A673 (cell line): Measurements from ENCODE around the gene OR4K14. TPM values are rescaled to one million over a fixed set of nuclear protein-coding genes. Genes with fewer than 3 reads are reported as not detected.

Experiments
- BruUV-seq: library from RNA; stranded (reverse); fragments of 400-500 nt; replicated peaks from 2 replicates; lab custom pipeline; 2021; lab: Mats Ljungman, UMichigan
- CTCF ChIA-PET: fragments of 300-600 bp; sonication (Branson Sonifier 250); formaldehyde crosslinking; loops from one replicate; lab custom pipeline; 2022; ENCODE audit warnings: antibody characterized with exemption; lab: Charles Lee
- POLR2A ChIA-PET: fragments of 300-600 bp; sonication (Branson Sonifier 250); formaldehyde crosslinking; loops from one replicate; lab custom pipeline; 2022; ENCODE audit warnings: antibody characterized with exemption; ENCODE audit not compliant: low non-redundant PET; lab: Charles Lee
- DNase-seq: peaks from one replicate; pipeline ENCODE4 v3.0.0-alpha.2; 2015; ENCODE audit warnings: low spot score
- H3K27ac ChIP-seq: fragments of 200-600 bp; sonication (generic); 2 replicates; pipeline ENCODE4 v1.5.1; 2016; ENCODE audit warnings: mixed run types, low read depth, mild to moderate bottlenecking, mixed read lengths, antibody characterized with exemption, low read length; ENCODE audit not compliant: poor library complexity, severe bottlenecking
- H3K27me3 ChIP-seq: fragments of 200-600 bp; sonication (generic); replicated peaks from 2 replicates; pipeline ENCODE4 v1.6.1; 2017; ENCODE audit warnings: mixed run types, low read depth, mild to moderate bottlenecking, mixed read lengths, antibody characterized with exemption, low read length; ENCODE audit not compliant: insufficient read depth, poor library complexity
- H3K36me3 ChIP-seq: fragments of 200-600 bp; sonication (generic); 2 replicates; pipeline ENCODE4 v1.6.1; 2016; ENCODE audit warnings: mixed run types, mild to moderate bottlenecking, mixed read lengths, antibody characterized with exemption, low read length; ENCODE audit not compliant: insufficient read depth, poor library complexity, severe bottlenecking
- H3K4me1 ChIP-seq: fragments of 200-600 bp; sonication (generic); 2 replicates; pipeline ENCODE4 v1.6.1; 2017; ENCODE audit warnings: mixed run types, mild to moderate bottlenecking, mixed read lengths, antibody characterized with exemption, low read length; ENCODE audit not compliant: insufficient read depth, poor library complexity, severe bottlenecking
- H3K4me3 ChIP-seq: fragments of 200-600 bp; sonication (generic); 2 replicates; pipeline ENCODE4 v1.5.1; 2016; ENCODE audit warnings: low read depth, mixed run types, mild to moderate bottlenecking, mixed read lengths, low read length; ENCODE audit not compliant: poor library complexity, severe bottlenecking
- H3K9me3 ChIP-seq: fragments of 200-600 bp; sonication (generic); 2 replicates; pipeline ENCODE4 v1.6.1; 2016; ENCODE audit warnings: mixed run types, low read depth, mild to moderate bottlenecking, mixed read lengths, antibody characterized with exemption, low read length; ENCODE audit not compliant: poor library complexity, severe bottlenecking
- EZH2 ChIP-seq: fragments of 200-600 bp; sonication (generic); IDR thresholded peaks from 2 replicates; pipeline ENCODE4 v1.6.1; 2017; ENCODE audit warnings: borderline replicate concordance, low read depth, mild to moderate bottlenecking, mixed read lengths, antibody characterized with exemption, low read length; ENCODE audit not compliant: poor library complexity, severe bottlenecking
- intact Hi-C: fragments of 100-400 bp; cut with micrococcal nuclease; formaldehyde crosslinking; loops from one replicate; pipeline ENCODE4 v1.10.0; 2022; ENCODE audit not compliant: unreplicated experiment
- total RNA-seq: library from RNA; stranded (reverse); gene quantifications from 2 replicates; pipeline ENCODE4 v1.2.3, GENCODE V29; 2021
- TF ChIP-seq, protein P1 (sequence below): fragments of 300-800, 200-600 bp; sonication (generic); conservative IDR thresholded peaks from 2 replicates; pipeline ENCODE4 v1.5.1; 2017; ENCODE audit warnings: low read depth, mild to moderate bottlenecking, antibody characterized with exemption, low read length, moderate library complexity, mixed read lengths

Gene OR4K14
- total RNA-seq, 1 experiment from 2014 or later, result not detected

DNA sequence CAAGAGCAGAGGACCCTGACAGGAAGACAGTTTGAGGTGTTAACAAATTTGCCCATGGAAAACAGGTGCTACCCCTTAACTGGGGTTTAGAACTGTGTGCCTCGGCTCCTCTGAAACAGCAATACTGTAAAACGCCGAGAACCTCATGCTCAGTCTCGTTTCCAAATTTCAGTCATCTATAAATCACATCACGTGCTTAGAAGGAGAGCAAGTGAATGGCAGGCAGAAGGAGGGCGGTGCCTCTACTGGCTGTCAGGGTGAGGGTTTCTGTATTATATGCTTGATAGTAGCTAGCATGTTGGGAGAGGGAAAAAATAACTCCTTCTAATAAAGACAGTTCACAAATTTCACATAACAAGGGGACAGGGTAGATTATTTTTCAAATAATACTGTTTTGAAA lies 12.0 kb upstream of the OR4K14 start:
- POLR2A ChIA-PET, result no interaction called here
- CTCF ChIA-PET, result no interaction called here
- Histone ChIP-seq H3K4me3 (no peak overlapping the region), H3K27me3 (no peaks in the 10 kb centered on the region), H3K4me1 (no peaks in the 10 kb centered on the region), H3K27ac (no peak overlapping the region), H3K36me3 (no peaks in the 10 kb centered on the region), H3K9me3 (no peaks in the 10 kb centered on the region)
- no TSS peak for BruUV-seq
- TF ChIP-seq EZH2, result no peak
- TF ChIP-seq, protein P1, sequence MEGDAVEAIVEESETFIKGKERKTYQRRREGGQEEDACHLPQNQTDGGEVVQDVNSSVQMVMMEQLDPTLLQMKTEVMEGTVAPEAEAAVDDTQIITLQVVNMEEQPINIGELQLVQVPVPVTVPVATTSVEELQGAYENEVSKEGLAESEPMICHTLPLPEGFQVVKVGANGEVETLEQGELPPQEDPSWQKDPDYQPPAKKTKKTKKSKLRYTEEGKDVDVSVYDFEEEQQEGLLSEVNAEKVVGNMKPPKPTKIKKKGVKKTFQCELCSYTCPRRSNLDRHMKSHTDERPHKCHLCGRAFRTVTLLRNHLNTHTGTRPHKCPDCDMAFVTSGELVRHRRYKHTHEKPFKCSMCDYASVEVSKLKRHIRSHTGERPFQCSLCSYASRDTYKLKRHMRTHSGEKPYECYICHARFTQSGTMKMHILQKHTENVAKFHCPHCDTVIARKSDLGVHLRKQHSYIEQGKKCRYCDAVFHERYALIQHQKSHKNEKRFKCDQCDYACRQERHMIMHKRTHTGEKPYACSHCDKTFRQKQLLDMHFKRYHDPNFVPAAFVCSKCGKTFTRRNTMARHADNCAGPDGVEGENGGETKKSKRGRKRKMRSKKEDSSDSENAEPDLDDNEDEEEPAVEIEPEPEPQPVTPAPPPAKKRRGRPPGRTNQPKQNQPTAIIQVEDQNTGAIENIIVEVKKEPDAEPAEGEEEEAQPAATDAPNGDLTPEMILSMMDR, result no peak
- DNase-seq, result no peak
- intact Hi-C loops, result no loop called here

DNA sequence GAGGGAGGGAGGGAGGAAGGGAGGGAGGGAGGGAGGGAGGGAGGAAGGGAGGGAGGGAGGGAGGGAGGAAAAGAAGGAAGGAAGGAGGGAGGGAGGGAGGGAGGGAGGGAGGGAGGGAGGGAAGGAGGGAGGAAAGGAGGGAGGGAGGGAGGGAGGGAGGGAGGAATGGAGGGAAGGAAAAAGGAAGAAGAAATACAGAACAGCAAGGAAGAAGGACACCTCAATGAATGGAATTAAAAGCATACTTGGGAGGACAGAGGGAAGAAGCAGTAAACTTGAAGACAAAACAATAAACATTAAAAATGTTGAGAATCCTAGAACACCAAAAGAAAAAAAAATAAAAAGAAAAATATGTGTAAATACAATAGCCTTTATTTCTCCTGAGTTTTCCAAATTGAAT lies 11.0 kb downstream of the OR4K14 start:
- CTCF ChIA-PET, result no interaction called here

DNA sequence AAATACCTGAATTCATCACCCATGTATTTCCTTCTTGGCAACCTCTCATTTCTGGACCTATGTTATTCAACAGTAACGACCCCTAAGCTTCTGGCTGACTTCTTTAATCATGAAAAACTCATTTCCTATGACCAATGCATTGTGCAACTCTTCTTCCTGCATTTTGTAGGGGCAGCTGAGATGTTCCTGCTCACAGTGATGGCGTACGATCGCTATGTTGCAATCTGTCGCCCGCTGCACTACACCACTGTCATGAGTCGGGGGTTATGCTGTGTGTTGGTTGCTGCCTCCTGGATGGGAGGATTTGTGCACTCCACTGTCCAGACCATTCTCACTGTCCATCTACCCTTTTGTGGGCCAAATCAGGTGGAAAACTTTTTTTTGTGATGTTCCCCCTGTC lies 16.8 kb downstream of the OR4K14 start:
- Histone ChIP-seq H3K36me3 (no peaks in the 10 kb centered on the region), H3K4me3 (no peak overlapping the region), H3K4me1 (no peaks in the 10 kb centered on the region), H3K9me3 (peaks cover 14% of the 10 kb centered on the region), H3K27me3 (no peaks in the 10 kb centered on the region), H3K27ac (no peak overlapping the region)
- ChIA-PET POLR2A (no interaction called here), CTCF (no interaction called here)
- DNase-seq, result no peak
- BruUV-seq, result no TSS peak
- intact Hi-C loops, result no loop called here
- TF ChIP-seq, protein P1, result no peak
- TF ChIP-seq EZH2, result no peak

More for the DNA sequence above, 11.0 kb downstream of the OR4K14 start:
- BruUV-seq, result no TSS peak
- Histone ChIP-seq H3K9me3 (peaks cover 10% of the 10 kb centered on the region), H3K4me3 (no peak overlapping the region), H3K36me3 (no peaks in the 10 kb centered on the region), H3K27me3 (no peaks in the 10 kb centered on the region), H3K27ac (no peak overlapping the region), H3K4me1 (no peaks in the 10 kb centered on the region)
- intact Hi-C loops, result no loop called here
- no peak for TF ChIP-seq EZH2
- TF ChIP-seq, protein P1, result no peak
- DNase-seq, result no peak
- POLR2A ChIA-PET, result no interaction called here
